Calu3 (cell line): Measurements from ENCODE around the gene NOXA1. TPM values are rescaled to one million over a fixed set of nuclear protein-coding genes. Genes with fewer than 3 reads are reported as not detected.
"Not testable (repeated sequence)": the region's sequence is repeated elsewhere in the genome, so short reads cannot be mapped to it uniquely, and the experiment has no call there.

Experiments
- BruUV-seq: library from RNA; stranded (reverse); fragments of 400-500 nt; replicated peaks from 2 replicates; lab custom pipeline; 2021; lab: Mats Ljungman, UMichigan
- CTCF ChIA-PET: fragments of 300-600 bp; sonication (Branson Sonifier 250); formaldehyde crosslinking; loops from one replicate; lab custom pipeline; 2022; ENCODE audit warnings: antibody characterized with exemption; lab: Charles Lee
- DNase-seq: peaks from one replicate; pipeline ENCODE4 v3.0.0; 2022
- H3K27ac Mint-ChIP-seq: one replicate; pipeline ENCODE4 v1.8.0; 2022; ENCODE audit warnings: mixed read lengths; ENCODE audit not compliant: unreplicated experiment
- H3K27me3 Mint-ChIP-seq: one replicate; pipeline ENCODE4 v1.8.0; 2022; ENCODE audit warnings: mixed read lengths; ENCODE audit not compliant: unreplicated experiment
- H3K36me3 Mint-ChIP-seq: one replicate; pipeline ENCODE4 v1.8.0; 2022; ENCODE audit warnings: mild to moderate bottlenecking, moderate library complexity, mixed read lengths; ENCODE audit not compliant: insufficient read depth, unreplicated experiment
- H3K4me1 Mint-ChIP-seq: one replicate; pipeline ENCODE4 v1.8.0; 2022; ENCODE audit warnings: mild to moderate bottlenecking, low read depth, mixed read lengths; ENCODE audit not compliant: unreplicated experiment
- H3K4me3 Mint-ChIP-seq: one replicate; pipeline ENCODE4 v1.8.0; 2022; ENCODE audit warnings: mild to moderate bottlenecking, low read depth, moderate library complexity, mixed read lengths; ENCODE audit not compliant: unreplicated experiment
- H3K9me3 Mint-ChIP-seq: one replicate; pipeline ENCODE4 v1.8.0; 2022; ENCODE audit warnings: low read depth, mixed read lengths; ENCODE audit not compliant: unreplicated experiment
- intact Hi-C: fragments of 100-400 bp; cut with micrococcal nuclease; formaldehyde crosslinking; loops from one replicate; pipeline ENCODE4 v1.10.0; 2022; ENCODE audit not compliant: unreplicated experiment
- total RNA-seq: library from RNA; stranded (reverse); gene quantifications from 2 replicates; pipeline ENCODE4 v1.2.3, GENCODE V29; 2022
- TF ChIP-seq, protein P1 (sequence below): fragments of 200-600 bp; IDR thresholded peaks from one replicate; pipeline ENCODE4 v1.8.0; 2022; ENCODE audit warnings: antibody characterized with exemption; ENCODE audit not compliant: unreplicated experiment

NOXA1 gene
- total RNA-seq, 1 experiment from 2014 or later = 12.3 TPM

DNA sequence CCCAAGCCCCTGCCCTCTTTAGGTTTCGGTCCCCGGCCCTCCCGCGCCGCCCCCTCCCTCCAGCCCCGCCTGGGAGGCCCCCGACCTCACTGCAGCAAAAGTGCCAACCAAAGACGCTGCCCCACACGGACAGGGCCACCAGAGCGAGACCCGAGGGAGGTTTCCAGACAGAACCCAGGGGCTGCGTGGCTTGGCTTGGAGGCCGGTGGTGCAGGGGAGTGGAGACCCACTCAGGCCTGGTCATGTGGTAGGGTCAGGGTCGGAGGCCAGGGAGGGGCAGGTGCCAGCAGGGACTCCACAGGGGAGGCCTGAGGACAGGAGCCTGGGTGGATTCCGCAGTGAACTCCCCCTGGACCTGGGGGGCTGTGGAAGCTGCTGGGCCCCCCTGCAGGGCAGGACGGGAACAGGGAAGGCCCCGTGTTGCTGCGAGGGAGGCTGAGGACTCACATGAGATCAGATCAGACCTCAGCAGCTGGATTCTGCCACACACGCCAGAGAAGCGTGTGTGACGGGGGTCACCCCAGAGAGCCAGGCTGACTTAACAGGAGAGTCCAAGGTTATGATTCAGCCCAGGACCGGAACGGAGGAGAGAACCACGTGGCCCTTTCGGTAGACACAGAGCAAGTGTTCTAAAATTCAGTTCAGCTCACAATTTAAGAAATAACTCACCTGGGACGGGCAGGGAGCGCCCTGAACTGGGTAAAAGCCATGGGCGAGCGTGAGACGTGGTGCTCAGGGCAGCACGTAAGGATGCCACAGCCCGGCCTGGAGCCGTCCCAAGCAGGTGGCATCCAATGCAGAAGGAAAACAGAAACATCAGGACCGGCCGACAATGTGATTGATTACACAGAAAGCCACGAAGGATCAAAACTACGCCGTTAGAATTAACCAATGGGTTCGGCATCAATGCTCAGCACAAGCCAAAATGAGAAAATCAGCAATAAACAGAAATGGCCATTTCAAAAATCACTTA is 39.1 kb upstream of the NOXA1 start:
- intact Hi-C loops = no loop called here
- no peaks in the 10 kb centered on the region for H3K4me1 Mint-ChIP-seq
- H3K9me3 Mint-ChIP-seq = no peaks in the 10 kb centered on the region
- BruUV-seq = no TSS peak
- no peaks in the 10 kb centered on the region for H3K27me3 Mint-ChIP-seq
- no peak overlapping the region for H3K4me3 Mint-ChIP-seq
- DNase-seq = no peak
- CTCF ChIA-PET = no interaction called here
- peaks cover 13% of the 10 kb centered on the region for H3K36me3 Mint-ChIP-seq
- H3K27ac Mint-ChIP-seq = no peak overlapping the region
- TF ChIP-seq, protein P1, sequence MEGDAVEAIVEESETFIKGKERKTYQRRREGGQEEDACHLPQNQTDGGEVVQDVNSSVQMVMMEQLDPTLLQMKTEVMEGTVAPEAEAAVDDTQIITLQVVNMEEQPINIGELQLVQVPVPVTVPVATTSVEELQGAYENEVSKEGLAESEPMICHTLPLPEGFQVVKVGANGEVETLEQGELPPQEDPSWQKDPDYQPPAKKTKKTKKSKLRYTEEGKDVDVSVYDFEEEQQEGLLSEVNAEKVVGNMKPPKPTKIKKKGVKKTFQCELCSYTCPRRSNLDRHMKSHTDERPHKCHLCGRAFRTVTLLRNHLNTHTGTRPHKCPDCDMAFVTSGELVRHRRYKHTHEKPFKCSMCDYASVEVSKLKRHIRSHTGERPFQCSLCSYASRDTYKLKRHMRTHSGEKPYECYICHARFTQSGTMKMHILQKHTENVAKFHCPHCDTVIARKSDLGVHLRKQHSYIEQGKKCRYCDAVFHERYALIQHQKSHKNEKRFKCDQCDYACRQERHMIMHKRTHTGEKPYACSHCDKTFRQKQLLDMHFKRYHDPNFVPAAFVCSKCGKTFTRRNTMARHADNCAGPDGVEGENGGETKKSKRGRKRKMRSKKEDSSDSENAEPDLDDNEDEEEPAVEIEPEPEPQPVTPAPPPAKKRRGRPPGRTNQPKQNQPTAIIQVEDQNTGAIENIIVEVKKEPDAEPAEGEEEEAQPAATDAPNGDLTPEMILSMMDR = no peak

DNA sequence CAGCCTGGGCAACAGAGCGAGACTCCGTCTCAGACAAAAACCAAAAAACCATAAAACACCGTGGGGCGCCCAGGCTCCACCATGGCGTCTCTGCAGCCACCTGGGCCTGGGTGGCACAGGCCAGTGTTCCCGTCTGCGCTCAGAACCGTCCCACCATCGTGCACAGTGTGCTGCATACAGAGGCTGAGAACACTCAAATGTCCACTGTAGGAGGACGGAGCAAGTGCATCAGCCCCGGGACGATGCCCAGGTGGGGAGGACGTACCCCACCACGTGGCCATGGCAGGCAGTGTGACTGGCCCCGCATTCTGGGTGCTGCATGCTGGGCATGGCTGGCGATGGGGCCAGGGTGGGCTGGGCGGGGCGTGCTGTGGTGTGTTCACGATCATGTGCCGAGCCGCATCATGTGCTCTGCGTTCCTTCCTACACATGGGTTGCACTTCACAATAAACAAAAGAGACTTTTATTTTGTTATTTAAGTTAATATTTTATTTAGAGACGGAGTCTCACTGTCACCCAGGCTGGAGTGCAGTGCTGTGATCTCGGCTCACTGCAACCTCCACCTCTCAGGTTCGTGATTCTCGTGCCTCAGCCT is 38.0 kb upstream of the NOXA1 start:
- intact Hi-C loops = no loop called here
- H3K9me3 Mint-ChIP-seq = no peaks in the 10 kb centered on the region
- DNase-seq = no peak
- peaks cover 13% of the 10 kb centered on the region for H3K36me3 Mint-ChIP-seq
- no peak overlapping the region for H3K27ac Mint-ChIP-seq
- no peaks in the 10 kb centered on the region for H3K4me1 Mint-ChIP-seq
- BruUV-seq = no TSS peak
- TF ChIP-seq, protein P1 = no peak
- CTCF ChIA-PET = no interaction called here
- no peaks in the 10 kb centered on the region for H3K27me3 Mint-ChIP-seq
- no peak overlapping the region for H3K4me3 Mint-ChIP-seq

DNA sequence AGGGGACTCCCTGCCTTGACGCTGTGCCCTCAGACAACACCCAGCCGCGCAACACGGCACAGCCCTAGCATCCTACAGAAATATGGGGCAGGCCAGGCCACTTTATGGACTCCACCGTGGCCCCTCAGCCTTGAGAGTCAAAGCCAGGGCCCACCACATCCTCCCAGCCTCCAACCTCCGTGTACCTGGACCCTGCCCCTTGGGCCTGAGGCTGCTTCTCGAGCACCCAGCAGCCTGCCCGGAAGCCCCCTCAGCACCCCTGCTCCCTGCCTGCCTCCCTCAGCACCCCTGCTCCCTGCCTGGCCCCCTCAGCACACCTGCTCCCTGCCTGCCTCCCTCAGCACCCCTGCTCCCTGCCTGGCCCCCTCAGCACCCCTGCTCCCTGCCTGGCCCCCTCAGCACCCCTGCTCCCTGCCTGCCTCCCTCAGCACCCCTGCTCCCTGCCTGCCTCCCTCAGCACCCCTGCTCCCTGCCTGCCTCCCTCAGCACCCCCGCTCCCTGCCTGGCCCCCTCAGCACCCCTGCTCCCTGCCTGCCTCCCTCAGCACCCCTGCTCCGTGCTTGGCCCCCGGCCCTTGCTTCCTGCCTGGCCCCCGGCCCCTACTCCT is 36.6 kb upstream of the NOXA1 start:
- H3K4me3 Mint-ChIP-seq, intact Hi-C loops, H3K27me3 Mint-ChIP-seq, CTCF ChIA-PET, H3K9me3 Mint-ChIP-seq, DNase-seq, H3K4me1 Mint-ChIP-seq, H3K27ac Mint-ChIP-seq, BruUV-seq: not testable (repeated sequence)
- peaks cover 10% of the 10 kb centered on the region for H3K36me3 Mint-ChIP-seq

DNA sequence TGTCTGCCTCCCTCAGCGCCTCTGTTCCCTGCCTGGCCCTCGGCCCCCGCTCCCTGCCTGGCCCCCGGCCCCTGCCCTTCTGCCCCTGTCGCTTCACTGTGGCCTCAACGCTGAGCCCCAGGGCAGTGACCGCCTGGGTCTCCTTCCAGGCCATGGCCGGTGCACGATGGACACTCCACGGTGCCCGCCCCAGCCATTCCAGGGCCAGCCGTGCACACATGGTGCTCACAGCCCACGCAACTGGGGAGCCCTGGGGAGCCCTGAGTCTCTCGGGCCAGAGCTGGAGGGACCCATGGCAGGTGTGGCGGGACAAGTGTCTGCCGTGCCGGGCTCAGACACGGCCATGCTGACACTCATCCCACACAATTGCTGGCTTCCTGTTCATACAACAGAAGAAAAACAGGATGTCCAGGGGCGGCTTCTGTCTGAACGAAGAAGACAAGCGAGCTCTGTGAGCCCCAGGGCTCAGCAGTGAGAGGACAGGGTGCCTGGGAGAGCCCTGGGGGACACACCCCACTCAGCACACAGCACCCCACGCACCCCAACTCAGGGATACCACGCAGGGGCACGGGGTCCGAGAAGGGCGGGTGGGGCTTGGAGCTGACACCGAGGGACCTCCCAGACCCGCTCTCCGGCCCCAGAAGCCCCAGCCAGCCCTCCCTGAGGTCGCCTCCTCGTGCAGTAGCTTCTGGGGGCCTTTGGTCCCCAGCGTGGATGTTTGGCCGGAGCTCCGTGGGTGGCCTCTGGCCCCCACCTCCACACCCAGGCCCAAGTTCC is 35.9 kb upstream of the NOXA1 start:
- CTCF ChIA-PET = no interaction called here
- TF ChIP-seq, protein P1 = no peak
- intact Hi-C loops = no loop called here
- no peak for DNase-seq
- H3K4me1 Mint-ChIP-seq = no peaks in the 10 kb centered on the region
- H3K9me3 Mint-ChIP-seq = no peaks in the 10 kb centered on the region
- H3K4me3 Mint-ChIP-seq = no peak overlapping the region
- H3K27me3 Mint-ChIP-seq = no peaks in the 10 kb centered on the region
- H3K36me3 Mint-ChIP-seq = peaks cover 9% of the 10 kb centered on the region
- H3K27ac Mint-ChIP-seq = no peak overlapping the region
- no TSS peak for BruUV-seq
